ENCODE data around the gene GRM7.

- no peak for TF ChIP-seq CTCF (conservative IDR thresholded peaks at IDR 0.05; ENCODE audit: low read length)
- no peak for TF ChIP-seq EZH2phosphoT487 (IDR thresholded peaks at IDR 0.05; ENCODE audit: borderline replicate concordance, low read depth, low read length)
Measured at GRCh38 chr3:7062714-7063113, 201.8 kb downstream of the GRM7 start.
